Endothelial cell of umbilical vein (primary cell): ENCODE measurements around the gene IL9.

Source experiments
- EZH2 ChIP-seq: IDR thresholded peaks from 2 replicates; pipeline ENCODE4 v1.6.1; 2012; ENCODE audit warnings: borderline replicate concordance, low read depth, mild to moderate bottlenecking, moderate library complexity, low read length, inconsistent platforms; ENCODE audit not compliant: severe bottlenecking
- POLR2A ChIP-seq: IDR thresholded peaks from 2 replicates; pipeline ENCODE4 v1.6.1; 2012; ENCODE audit warnings: low read depth, mild to moderate bottlenecking, control low read depth, low read length
- POLR2AphosphoS5 ChIP-seq: IDR thresholded peaks from 2 replicates; pipeline ENCODE4 v1.6.1; 2012; ENCODE audit warnings: low read depth, mild to moderate bottlenecking, control low read depth, low read length, moderate library complexity; ENCODE audit not compliant: insufficient read depth
- TF ChIP-seq, protein P1 (sequence below), 2 donors: IDR thresholded peaks; 1 replicate in 1 of 2; 2 replicates in 1 of 2; pipeline ENCODE4 v1.5.1; 2011; ENCODE audit warnings: low read length in 2 of 2, mild to moderate bottlenecking in 2 of 2, moderate library complexity in 2 of 2, control low read depth in 1 of 2, inconsistent platforms in 1 of 2, low read depth in 1 of 2; ENCODE audit not compliant: insufficient read depth in 1 of 2; ENCODE audit errors: extremely low read depth in 1 of 2

DNA sequence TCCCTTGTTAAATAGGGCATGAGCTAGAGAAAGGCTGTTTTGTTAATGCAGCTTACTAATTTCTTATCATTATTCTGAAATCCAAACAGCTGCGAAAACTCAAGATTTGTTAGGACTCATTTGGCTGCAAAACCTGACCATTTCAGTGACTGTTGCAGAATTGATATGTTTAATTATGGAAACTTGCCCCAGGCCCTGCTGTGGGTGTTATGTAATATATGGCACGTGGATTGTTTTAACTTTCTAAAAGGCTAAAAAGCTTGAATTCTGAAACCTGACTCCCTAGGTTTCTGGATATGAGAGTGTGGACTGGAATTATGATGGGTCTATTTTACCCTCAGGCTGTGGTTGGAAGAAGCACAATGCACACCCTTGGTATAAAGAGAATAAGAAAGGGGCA is 4.4 kb downstream of the IL9 start:
- TF ChIP-seq, protein P1, sequence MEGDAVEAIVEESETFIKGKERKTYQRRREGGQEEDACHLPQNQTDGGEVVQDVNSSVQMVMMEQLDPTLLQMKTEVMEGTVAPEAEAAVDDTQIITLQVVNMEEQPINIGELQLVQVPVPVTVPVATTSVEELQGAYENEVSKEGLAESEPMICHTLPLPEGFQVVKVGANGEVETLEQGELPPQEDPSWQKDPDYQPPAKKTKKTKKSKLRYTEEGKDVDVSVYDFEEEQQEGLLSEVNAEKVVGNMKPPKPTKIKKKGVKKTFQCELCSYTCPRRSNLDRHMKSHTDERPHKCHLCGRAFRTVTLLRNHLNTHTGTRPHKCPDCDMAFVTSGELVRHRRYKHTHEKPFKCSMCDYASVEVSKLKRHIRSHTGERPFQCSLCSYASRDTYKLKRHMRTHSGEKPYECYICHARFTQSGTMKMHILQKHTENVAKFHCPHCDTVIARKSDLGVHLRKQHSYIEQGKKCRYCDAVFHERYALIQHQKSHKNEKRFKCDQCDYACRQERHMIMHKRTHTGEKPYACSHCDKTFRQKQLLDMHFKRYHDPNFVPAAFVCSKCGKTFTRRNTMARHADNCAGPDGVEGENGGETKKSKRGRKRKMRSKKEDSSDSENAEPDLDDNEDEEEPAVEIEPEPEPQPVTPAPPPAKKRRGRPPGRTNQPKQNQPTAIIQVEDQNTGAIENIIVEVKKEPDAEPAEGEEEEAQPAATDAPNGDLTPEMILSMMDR (IDR thresholded peaks at IDR 0.05; ENCODE audit: extremely low read depth in 1 of 2, insufficient read depth in 1 of 2, low read depth in 1 of 2, low read length in 2 of 2) = no peak
- TF ChIP-seq EZH2 (no peak), POLR2A (no peak), POLR2AphosphoS5 (no peak)
